Placental epithelial cell (primary cell): ENCODE results near the gene MBD3L2B. TPM values are rescaled to one million over a fixed set of nuclear protein-coding genes. Genes with fewer than 3 reads are reported as not detected.

Source experiments
- total RNA-seq: library from RNA; depleted of rRNA; stranded (reverse); fragments of >200 nt; gene quantifications from 2 replicates; pipeline ENCODE4 v1.2.3, GENCODE V29; 2012

MBD3L2B gene
- total RNA-seq, result 0.43 TPM in 1 of 2 replicates, not detected in the other

GRCh38 chr19:7021331-7021730 is at the start of gene MBD3L2B:
Gene MBD3L2B (minus strand): TSS chr19:7021431. CDS start chr19:7021397, 34 bp downstream.

GRCh38 chr19:7069042-7069903 is 48.0 kb upstream of the MBD3L2B start, which contains the start of gene ZNF557:
Gene ZNF557 (plus strand): TSS chr19:7069703. CDS start chr19:7075075, 5,372 bp downstream.

GRCh38 chr19:7058576-7058975 is 37.3 kb upstream of the MBD3L2B start, which contains the start of gene MBD3L3:
Gene MBD3L3 (minus strand): TSS chr19:7058676. CDS start chr19:7058605, 71 bp downstream.

GRCh38 chr19:7049021-7049420 is 27.8 kb upstream of the MBD3L2B start, which contains the start of gene MBD3L2:
Gene MBD3L2 (plus strand): TSS chr19:7049321. CDS start chr19:7049374, 53 bp downstream.

GRCh38 chr19:7040079-7040478 is 18.8 kb upstream of the MBD3L2B start, which contains the start of gene MBD3L4:
Gene MBD3L4 (minus strand): TSS chr19:7040179. CDS start chr19:7040144, 35 bp downstream.

GRCh38 chr19:7030278-7030677 is 9.0 kb upstream of the MBD3L2B start, which contains the start of gene MBD3L5:
Gene MBD3L5 (plus strand): TSS chr19:7030578. CDS start chr19:7030612, 34 bp downstream.

Other genes starting within 250 kb of the MBD3L2B start
- gene VAV1, start 248.7 kb downstream of the MBD3L2B start, total RNA-seq, result not detected in 2 replicates
- not detected in 2 replicates for gene ADGRE1, start 133.9 kb downstream of the MBD3L2B start, total RNA-seq
- not detected in 2 replicates for gene MBD3L5, start 9.1 kb upstream of the MBD3L2B start, total RNA-seq
- gene MBD3L4, start 18.7 kb upstream of the MBD3L2B start, total RNA-seq, result not detected in 2 replicates
- gene MBD3L2, start 27.9 kb upstream of the MBD3L2B start, total RNA-seq, result not detected in 2 replicates
- not detected in 2 replicates for gene MBD3L3, start 37.2 kb upstream of the MBD3L2B start, total RNA-seq
- 16.5 and 18.1 TPM in 2 replicates for gene ZNF557, start 48.3 kb upstream of the MBD3L2B start, total RNA-seq